Endothelial cell of umbilical vein (primary cell): ENCODE data around the gene CD27. TPM values are rescaled to one million over a fixed set of nuclear protein-coding genes. Genes with fewer than 3 reads are reported as not detected.

ENCODE experiments used
- BruUV-seq: library from RNA; stranded (reverse); fragments of 400-500 nt; replicated peaks from 2 replicates; lab custom pipeline; 2021; lab: Mats Ljungman, UMichigan
- CTCF ChIA-PET: fragments of 300-600, 350-600 bp; sonication (Branson Sonifier 250); formaldehyde crosslinking; loops from one replicate; lab custom pipeline; 2021; ENCODE audit warnings: antibody characterized with exemption, inconsistent platforms; lab: Charles Lee
- POLR2A ChIA-PET: fragments of 300-600, 350-600 bp; sonication (Branson Sonifier 250); formaldehyde crosslinking; loops from one replicate; lab custom pipeline; 2021; ENCODE audit warnings: antibody characterized with exemption, inconsistent platforms; lab: Charles Lee
- DNase-seq: peaks from one replicate; pipeline ENCODE4 v3.0.0-alpha.2; 2011; ENCODE audit warnings: low read depth, low spot score
- FAIRE-seq: peaks from 2 replicates; lab custom pipeline; 2011; peaks lifted over from hg19 to GRCh38; lab: Jason Lieb, UNC
- H2AFZ ChIP-seq: 2 replicates; pipeline ENCODE4 v1.6.0; 2012; ENCODE audit warnings: low read depth, low read length, control low read depth, inconsistent platforms
- H3K27ac ChIP-seq: 2 replicates; pipeline ENCODE4 v1.5.1; 2011; ENCODE audit warnings: low read depth, mild to moderate bottlenecking, control low read depth, low read length, moderate library complexity; ENCODE audit not compliant: insufficient read depth
- H3K27me3 ChIP-seq, 2 experiments: 2 replicates each; pipeline versions ENCODE4 v1.6.0 to v1.6.1; 2011; ENCODE audit warnings: low read length in 2 of 2, mixed read lengths in 1 of 2; ENCODE audit not compliant: control insufficient read depth in 2 of 2, insufficient read depth in 2 of 2
- H3K36me3 ChIP-seq, 2 experiments: 2 replicates in 1 of 2; 3 replicates in 1 of 2; pipeline ENCODE4 v1.5.1; 2011; ENCODE audit warnings: low read length in 2 of 2, mild to moderate bottlenecking in 1 of 2, moderate library complexity in 1 of 2; ENCODE audit not compliant: control insufficient read depth in 2 of 2, insufficient read depth in 2 of 2; ENCODE audit errors: extremely low read depth in 1 of 2
- H3K4me1 ChIP-seq: 3 replicates; pipeline ENCODE4 v1.5.1; 2011; ENCODE audit warnings: mild to moderate bottlenecking, low read length; ENCODE audit not compliant: control insufficient read depth, insufficient read depth; ENCODE audit errors: extremely low read depth
- H3K4me2 ChIP-seq: 2 replicates; pipeline ENCODE4 v1.6.1; 2011; ENCODE audit warnings: low read length, control low read depth, mixed read lengths; ENCODE audit not compliant: insufficient read depth
- H3K4me3 ChIP-seq, 3 experiments: fragments of 200-600 bp in 1 of 3; sonication (generic), shearing (Covaris generic) in 1 of 3; replicated peaks in 1 of 3; 2 replicates each; pipeline ENCODE4 v1.5.1; 2011 to 2016; ENCODE audit warnings: control low read depth in 3 of 3, low read length in 3 of 3, mild to moderate bottlenecking in 2 of 3, inconsistent platforms in 1 of 3, low read depth in 1 of 3, moderate library complexity in 1 of 3; ENCODE audit not compliant: insufficient read depth in 1 of 3
- H3K79me2 ChIP-seq: 2 replicates; pipeline ENCODE4 v1.6.0; 2012; ENCODE audit warnings: low read length, inconsistent platforms; ENCODE audit not compliant: control insufficient read depth, insufficient read depth
- H3K9ac ChIP-seq: replicated peaks from 2 replicates; pipeline ENCODE3; 2011; ENCODE audit warnings: low read length, control low read depth; ENCODE audit not compliant: insufficient read depth; ENCODE audit errors: extremely low read depth
- H3K9me1 ChIP-seq: replicated peaks from 3 replicates; pipeline ENCODE4 v1.6.0; 2011; ENCODE audit warnings: mild to moderate bottlenecking, low read length; ENCODE audit not compliant: control insufficient read depth, insufficient read depth; ENCODE audit errors: extremely low read depth
- H3K9me3 ChIP-seq: replicated peaks from 2 replicates; pipeline ENCODE4 v1.5.1; 2012; ENCODE audit warnings: low read length, inconsistent platforms; ENCODE audit not compliant: control insufficient read depth, insufficient read depth
- H4K20me1 ChIP-seq: replicated peaks from 2 replicates; pipeline ENCODE3; 2011; ENCODE audit warnings: mild to moderate bottlenecking, low read length; ENCODE audit not compliant: control insufficient read depth, insufficient read depth; ENCODE audit errors: extremely low read depth
- EZH2 ChIP-seq: IDR thresholded peaks from 2 replicates; pipeline ENCODE4 v1.6.1; 2012; ENCODE audit warnings: borderline replicate concordance, low read depth, mild to moderate bottlenecking, moderate library complexity, low read length, inconsistent platforms; ENCODE audit not compliant: severe bottlenecking
- POLR2A ChIP-seq: IDR thresholded peaks from 2 replicates; pipeline ENCODE4 v1.6.1; 2012; ENCODE audit warnings: low read depth, mild to moderate bottlenecking, control low read depth, low read length
- POLR2AphosphoS5 ChIP-seq: IDR thresholded peaks from 2 replicates; pipeline ENCODE4 v1.6.1; 2012; ENCODE audit warnings: low read depth, mild to moderate bottlenecking, control low read depth, low read length, moderate library complexity; ENCODE audit not compliant: insufficient read depth
- dilution Hi-C: fragments of 300-500 bp; cut with MboI; formaldehyde crosslinking; loops from one replicate; pipeline ENCODE4 v1.15.0; 2019; ENCODE audit warnings: low sequenced_read_pairs; ENCODE audit not compliant: extremely low pct_ligation_motif_present
- intact Hi-C: fragments of 100-400 bp; cut with micrococcal nuclease; formaldehyde crosslinking; loops from one replicate; pipeline ENCODE4 v1.10.0; 2022
- polyA plus RNA-seq, 4 experiments: library from polyadenylated mRNA; depleted of rRNA in 3 of 4; stranded (reverse) in 3 of 4; unstranded in 1 of 4; fragments of >200 nt; gene quantifications; 2 replicates each; pipeline versions ENCODE4 v1.2.1 to v1.2.3, GENCODE V29; 2011 to 2012; ENCODE audit warnings: missing spikeins in 1 of 4
- total RNA-seq: library from RNA; stranded (reverse); gene quantifications from 2 replicates; pipeline ENCODE4 v1.2.3, GENCODE V29; 2021
- TF ChIP-seq, protein P1 (sequence below): IDR thresholded peaks from 2 replicates; pipeline ENCODE4 v1.6.1; 2011; ENCODE audit not compliant: insufficient read depth, insufficient read length

CD27 gene
- total and polyA plus RNA-seq, 2 donors (not counting 3 experiments of a cell fraction or from before 2014, with no cell fraction given), result not detected

DNA sequence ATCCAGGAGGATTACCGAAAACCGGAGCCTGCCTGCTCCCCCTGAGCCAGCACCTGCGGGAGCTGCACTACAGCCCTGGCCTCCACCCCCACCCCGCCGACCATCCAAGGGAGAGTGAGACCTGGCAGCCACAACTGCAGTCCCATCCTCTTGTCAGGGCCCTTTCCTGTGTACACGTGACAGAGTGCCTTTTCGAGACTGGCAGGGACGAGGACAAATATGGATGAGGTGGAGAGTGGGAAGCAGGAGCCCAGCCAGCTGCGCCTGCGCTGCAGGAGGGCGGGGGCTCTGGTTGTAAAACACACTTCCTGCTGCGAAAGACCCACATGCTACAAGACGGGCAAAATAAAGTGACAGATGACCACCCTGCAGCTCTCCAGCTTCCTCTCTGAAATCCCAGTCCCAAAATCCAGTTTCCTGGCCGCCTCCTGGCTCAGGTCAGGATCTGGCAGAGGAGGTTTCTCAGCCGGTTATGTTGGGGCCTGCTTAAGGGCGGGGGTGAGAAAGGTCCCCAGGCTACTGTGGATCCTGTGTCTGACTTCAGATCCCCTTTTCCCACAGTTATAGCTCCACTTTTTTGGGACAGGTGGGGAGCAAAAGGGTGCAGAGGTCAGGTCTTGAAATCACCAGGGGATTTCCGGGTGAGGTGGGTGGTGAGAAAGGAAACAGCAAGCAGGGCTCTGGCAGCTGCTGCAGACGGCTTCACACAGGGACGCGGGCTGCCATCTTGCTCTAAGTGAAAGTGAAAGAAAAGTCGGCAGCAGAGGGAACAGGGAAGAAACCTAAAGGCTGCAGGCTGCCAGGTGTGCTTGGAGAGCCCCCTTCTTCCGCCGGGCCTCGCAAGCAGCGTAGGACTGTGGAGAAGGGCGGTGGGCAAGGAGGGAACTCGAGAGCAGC is 6.8 kb downstream of the CD27 start, which contains the start of gene TAPBPL:
Gene TAPBPL, plus strand, starts transcription at position 695 of the 897 bp plus-strand sequence. CDS start 207 bp downstream, outside the sequence.
- Histone ChIP-seq H3K27me3 (no peaks in the 10 kb centered on the region), H3K9ac (peak within 1 kb of the TSS; percentile 49), H3K79me2 (no peaks in the 10 kb centered on the region), H3K4me2 (peak within 1 kb of the TSS; percentile 62), H3K9me3 (no peaks in the 10 kb centered on the region), H2AFZ (peak within 1 kb of the TSS; percentile 79), H3K27ac (peak within 1 kb of the TSS; percentile 62), H3K4me3 (peak within 1 kb of the TSS; percentile 6 to 51 (median 31)), H3K9me1 (no peaks in the 10 kb centered on the region), H3K4me1 (peaks cover 27% of the 10 kb centered on the region), H4K20me1 (no peaks in the 10 kb centered on the region), H3K36me3 (no peaks in the 10 kb centered on the region)
- ChIA-PET CTCF (interaction anchor here (0.7 to 3.0 kb wide), 7 partner anchors 8 to 154 kb away, joined by 3 to 25 read pairs (median 5); no protein-coding TSS in a partner anchor), POLR2A (interaction anchor here (0.6 to 1.2 kb wide), 4 partner anchors 14 to 634 kb away, joined by 3 to 5 read pairs (median 5); partner anchors contain the start of gene VAMP1)
- no TSS peak for BruUV-seq
- DNase-seq, result peak; percentile 89
- intact Hi-C loops, result loop anchor here (1.0 kb wide), 3 partner anchors 21 to 128 kb away; partner anchors contain the start of gene LTBR
- no peak for TF ChIP-seq EZH2
- peak; percentile 41 for TF ChIP-seq POLR2A
- peak; percentile 57 for TF ChIP-seq POLR2AphosphoS5
- TF ChIP-seq, protein P1, sequence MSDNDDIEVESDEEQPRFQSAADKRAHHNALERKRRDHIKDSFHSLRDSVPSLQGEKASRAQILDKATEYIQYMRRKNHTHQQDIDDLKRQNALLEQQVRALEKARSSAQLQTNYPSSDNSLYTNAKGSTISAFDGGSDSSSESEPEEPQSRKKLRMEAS, result peak; percentile 46
- dilution Hi-C loops, result no loop called here
- peak; percentile 96 for FAIRE-seq
